Measurements from ENCODE around the gene ZNF76. TPM values are rescaled to one million over a fixed set of nuclear protein-coding genes. Genes with fewer than 3 reads are reported as not detected.

Gene ZNF76
- total and polyA plus RNA-seq, 2 of the 8 experiments (the other 6 are each of a cell fraction or from before 2014, with no cell fraction given) = 17.9 to 23.9 TPM

- no peak for FAIRE-seq
- TF ChIP-seq CEBPB (IDR thresholded peaks at IDR 0.05; ENCODE audit: low read depth, low read length) (no peak), SAP30 (IDR thresholded peaks at IDR 0.05; ENCODE audit: insufficient read depth, insufficient replicate concordance, low read length) (no peak), NANOG (IDR thresholded peaks at IDR 0.05; ENCODE audit: insufficient read depth, low read depth, low read length, poor library complexity, severe bottlenecking) (no peak), ATF3 (IDR thresholded peaks at IDR 0.05; ENCODE audit: insufficient read depth, low read depth, low read length) (no peak), CTBP2 (IDR thresholded peaks at IDR 0.05; ENCODE audit: borderline replicate concordance, insufficient read depth, insufficient read length, low read length) (no peak), TCF12 (IDR thresholded peaks at IDR 0.05; ENCODE audit: low read depth, low read length) (no peak), GTF2F1 (IDR thresholded peaks at IDR 0.05; ENCODE audit: borderline replicate concordance, low read depth, low read length) (no peak), CHD2 (IDR thresholded peaks at IDR 0.05; ENCODE audit: low read length) (no peak), JUND (IDR thresholded peaks at IDR 0.05; ENCODE audit: low read length) (no peak), KDM1A (IDR thresholded peaks at IDR 0.05; ENCODE audit: borderline replicate concordance, low read length) (no peak), EZH2 (IDR thresholded peaks at IDR 0.05; ENCODE audit: low read depth, low read length, severe bottlenecking) (no peak), TBP (IDR thresholded peaks at IDR 0.05; ENCODE audit: low read depth, low read length) (no peak), JUN (IDR thresholded peaks at IDR 0.05; ENCODE audit: low read depth, low read length) (no peak), SUZ12 (IDR thresholded peaks at IDR 0.05; ENCODE audit: low read length) (no peak)
Observed at GRCh38 chr6:35223396-35223795, 36.1 kb upstream of the ZNF76 start.

More at GRCh38 chr6:35223396-35223795, 36.1 kb upstream of the ZNF76 start:
- WGBS, 2 experiments (ENCODE audit: extremely low coverage in 1 of 2, insufficient coverage in 1 of 2, insufficient read length in 1 of 2, insufficient replicate concordance in 2 of 2, low coverage in 1 of 2, low lambda C conversion rate in 2 of 2, missing lambda C conversion rate in 1 of 2) = 83% methylated on average over 2 of the region's 2 CpGs; no CpG with 5 or more reads in 1 of the 2 experiments
- Histone ChIP-seq H3K18ac (ENCODE audit: extremely low read depth, low read length) (no peak overlapping the region), H3K14ac (ENCODE audit: insufficient read length) (no peak overlapping the region), H2BK120ac (replicated peaks; ENCODE audit: low read depth, low read length) (no peak overlapping the region), H2BK5ac (ENCODE audit: low read depth, low read length) (no peak overlapping the region), H3K23me2 (ENCODE audit: low read depth, low read length) (no peaks in the 10 kb centered on the region), H4K91ac (replicated peaks; ENCODE audit: insufficient read length, low read length) (no peak overlapping the region), H3K4me3 (ENCODE audit: extremely low read depth in 1 of 4, insufficient read depth in 2 of 4, low read depth in 3 of 4, low read length in 4 of 4) (no peak overlapping the region), H3K79me1 (ENCODE audit: low read depth, low read length) (no peaks in the 10 kb centered on the region), H4K20me1 (replicated peaks in 1 of 2; ENCODE audit: control insufficient read depth in 1 of 2, insufficient read depth in 2 of 2, low read length in 2 of 2) (peaks cover 0 to 20% of the 10 kb centered on the region in 2 experiments), H3K56ac (replicated peaks; ENCODE audit: insufficient read length, low read depth, low read length) (no peak overlapping the region), H3K36me3 (ENCODE audit: control insufficient read depth in 2 of 4, insufficient read depth in 4 of 4, low read length in 3 of 4) (no peaks in the 10 kb centered on the region), H2BK12ac (ENCODE audit: low read depth, low read length) (no peak overlapping the region), H3K9ac (replicated peaks in 1 of 4; ENCODE audit: extremely low read depth in 1 of 4, low read depth in 3 of 4, low read length in 3 of 4) (no peak overlapping the region), H2AK5ac (ENCODE audit: low read depth, low read length) (no peak overlapping the region), H4K8ac (ENCODE audit: extremely low read depth, insufficient read depth, low read length) (no peak overlapping the region), H3K23ac (ENCODE audit: insufficient read length) (no peak overlapping the region), H3K9me3 (ENCODE audit: insufficient read depth in 2 of 2, low read depth in 1 of 2, low read length in 1 of 2) (no peaks in the 10 kb centered on the region), H3K27me3 (replicated peaks in 1 of 4; ENCODE audit: control insufficient read depth in 3 of 4, extremely low read depth in 1 of 4, insufficient read depth in 3 of 4, low read length in 3 of 4) (peaks cover 0 to 27% (median 10%) of the 10 kb centered on the region in 4 experiments; a peak in 4 of 7 replicates), H3K4ac (replicated peaks; ENCODE audit: insufficient read length, low read depth, low read length) (no peak overlapping the region), H3K4me1 (replicated peaks in 1 of 4; ENCODE audit: control insufficient read depth in 3 of 4, insufficient read depth in 4 of 4, low read length in 3 of 4) (peaks cover 0 to 5% (median 1%) of the 10 kb centered on the region in 4 experiments; a peak in 2 of 7 replicates), H4K5ac (ENCODE audit: insufficient read length, low read depth, low read length) (no peak overlapping the region), H2BK20ac (ENCODE audit: low read length) (no peak overlapping the region), H3K79me2 (ENCODE audit: control insufficient read depth in 1 of 2, insufficient read depth in 2 of 2, low read length in 2 of 2) (no peaks in the 10 kb centered on the region), H3K4me2 (ENCODE audit: insufficient read depth in 1 of 2, low read depth in 2 of 2, low read length in 2 of 2) (no peak overlapping the region), H2AFZ (ENCODE audit: low read length) (no peak overlapping the region), H2BK15ac (ENCODE audit: low read length) (no peak overlapping the region), H3K27ac (ENCODE audit: low read depth, low read length) (no peak overlapping the region)
- ChIA-PET POLR2A (ENCODE audit: partially characterized antibody) (interaction anchor here (1.2 to 1.6 kb wide), 3 partner anchors 8 to 44 kb away, joined by 3 to 6 read pairs (median 3); no protein-coding TSS in a partner anchor), CTCF (ENCODE audit: partially characterized antibody) (interaction anchor here (0.8 to 4.4 kb wide), 5 partner anchors 17 to 204 kb away, joined by 3 to 26 read pairs (median 4); no protein-coding TSS in a partner anchor)
- DNase-seq (ENCODE audit: low read depth in 1 of 2, low spot score in 2 of 2) = no peak
